SK-N-MC (cell line): ENCODE measurements around the gene TM9SF1.

Experiments used
- EZH2 ChIP-seq: fragments of 200-600 bp; sonication (generic); IDR thresholded peaks from one replicate; pipeline ENCODE4 v1.6.1; 2017; ENCODE audit warnings: antibody characterized with exemption
- POLR2AphosphoS5 ChIP-seq: IDR thresholded peaks from 2 replicates; pipeline ENCODE4 v1.6.1; 2012; ENCODE audit warnings: mild to moderate bottlenecking, low read depth, low read length, borderline replicate concordance

GRCh38 chr14:24212924-24213865 lies 18.0 kb upstream of the TM9SF1 start, which contains the start of gene CHMP4A:
- TF ChIP-seq EZH2 (no peak), POLR2AphosphoS5 (peak; percentile 91)
